Peyer's patch (tissue), 4 donors: ENCODE results near the gene REEP2. TPM values are rescaled to one million over a fixed set of nuclear protein-coding genes. Genes with fewer than 3 reads are reported as not detected.
A peak's percentile ranks its signal among the peaks of the same experiment; 100 is the strongest.

Source experiments
- DNase-seq, 3 donors: peaks; one replicate each; pipeline ENCODE4 v3.0.0-alpha.2; 2017 to 2019
- H3K27ac ChIP-seq, 4 donors: fragments of 200-600 bp; sonication (generic); one replicate each; pipeline ENCODE4 v1.5.1; 2016 to 2019
- H3K27me3 ChIP-seq, 2 donors: fragments of 200-600 bp; sonication (generic); one replicate each; pipeline ENCODE4 v1.5.1; 2019
- H3K36me3 ChIP-seq, 3 donors: fragments of 200-600 bp; sonication (generic); one replicate each; pipeline ENCODE4 v1.5.1; 2016 to 2019
- H3K4me1 ChIP-seq, 4 donors: fragments of 200-600 bp; sonication (generic); one replicate each; pipeline ENCODE4 v1.5.1; 2016 to 2019
- H3K4me3 ChIP-seq, 4 donors: fragments of 200-600 bp; sonication (generic); 1 replicate in 3 of 4; 2 replicates in 1 of 4; pipeline ENCODE4 v1.5.1; 2016 to 2019; ENCODE audit warnings: mild to moderate bottlenecking in 1 of 4
- H3K9me3 ChIP-seq, 4 donors: fragments of 200-600 bp; sonication (generic); one replicate each; pipeline ENCODE4 v1.5.1; 2016 to 2019; ENCODE audit warnings: mild to moderate bottlenecking in 1 of 4
- CTCF ChIP-seq, 6 experiments: fragments of 450-650 bp in 4 of 6; fragments of 200-600 bp in 2 of 6; sonication (generic) in 1 of 6; IDR thresholded peaks; one replicate each; pipeline ENCODE4 v1.5.1; 2017 to 2019; ENCODE audit warnings: antibody characterized with exemption in 6 of 6, mild to moderate bottlenecking in 3 of 6, moderate library complexity in 1 of 6
- POLR2A ChIP-seq, 2 donors: fragments of 450-650 bp; IDR thresholded peaks; one replicate each; pipeline ENCODE4 v1.5.1; 2017; ENCODE audit warnings: antibody characterized with exemption in 2 of 2, mild to moderate bottlenecking in 2 of 2, moderate library complexity in 2 of 2
- total RNA-seq, 4 donors: library from RNA; depleted of rRNA; stranded (reverse); fragments of >200 nt; gene quantifications; one replicate each; pipeline ENCODE4 v1.1.0, GENCODE V29; 2016

Gene REEP2
- total RNA-seq, 4 donors from 2014 or later: 1.7 to 10.7 (median 2.1) TPM

GRCh38 chr5:138439477-138440158 is 761 bp downstream of the REEP2 start:
- Histone ChIP-seq H3K4me3 (peak overlapping the region; percentile 31 to 57 (median 48)), H3K27me3 (no peaks in the 10 kb centered on the region), H3K4me1 (peaks cover 0 to 7% (median 2%) of the 10 kb centered on the region in 4 donors), H3K27ac (no peak overlapping the region), H3K9me3 (no peaks in the 10 kb centered on the region), H3K36me3 (peaks cover 0 to 20% (median 0%) of the 10 kb centered on the region in 3 donors)
- no peak for TF ChIP-seq CTCF (IDR thresholded peaks at IDR 0.05)
- no peak for TF ChIP-seq POLR2A (IDR thresholded peaks at IDR 0.05)
- no peak for DNase-seq

GRCh38 chr5:138440159-138441073 is 1.6 kb downstream of the REEP2 start:
- DNase-seq: no peak
- Histone ChIP-seq H3K4me1 (peaks cover 0 to 7% (median 2%) of the 10 kb centered on the region in 4 donors), H3K27ac (no peak overlapping the region)

GRCh38 chr5:138441221-138441620 is 2.4 kb downstream of the REEP2 start:
- Histone ChIP-seq H3K27ac (no peak overlapping the region), H3K4me1 (peaks cover 0 to 7% (median 2%) of the 10 kb centered on the region in 4 donors), H3K9me3 (no peaks in the 10 kb centered on the region), H3K4me3 (no peak overlapping the region), H3K27me3 (no peaks in the 10 kb centered on the region), H3K36me3 (peaks cover 0 to 4% (median 0%) of the 10 kb centered on the region in 3 donors)
- TF ChIP-seq CTCF (IDR thresholded peaks at IDR 0.05) (no peak), POLR2A (IDR thresholded peaks at IDR 0.05) (no peak)
- no peak for DNase-seq

More at GRCh38 chr5:138440159-138441073, 1.6 kb downstream of the REEP2 start:
- Histone ChIP-seq H3K4me3 (no peak overlapping the region), H3K9me3 (no peaks in the 10 kb centered on the region), H3K36me3 (peaks cover 0 to 12% (median 0%) of the 10 kb centered on the region in 3 donors), H3K27me3 (no peaks in the 10 kb centered on the region)
- TF ChIP-seq POLR2A (IDR thresholded peaks at IDR 0.05) (no peak), CTCF (IDR thresholded peaks at IDR 0.05) (no peak)

GRCh38 chr5:138444078-138444773 is 5.4 kb downstream of the REEP2 start:
- no peak for DNase-seq
- Histone ChIP-seq H3K4me3 (no peak overlapping the region), H3K4me1 (peaks cover 0 to 5% (median 0%) of the 10 kb centered on the region in 4 donors), H3K27me3 (no peaks in the 10 kb centered on the region), H3K27ac (no peak overlapping the region), H3K9me3 (no peaks in the 10 kb centered on the region), H3K36me3 (no peaks in the 10 kb centered on the region)
- TF ChIP-seq CTCF (IDR thresholded peaks at IDR 0.05): no peak
- TF ChIP-seq POLR2A (IDR thresholded peaks at IDR 0.05): no peak

GRCh38 chr5:138444774-138445546 is 6.1 kb downstream of the REEP2 start:
- peak overlapping the region in 1 of 4 donors; percentile 17 for H3K27ac ChIP-seq
- H3K36me3 ChIP-seq: no peaks in the 10 kb centered on the region
- peaks cover 0 to 4% (median 0%) of the 10 kb centered on the region in 4 donors for H3K4me1 ChIP-seq
- TF ChIP-seq POLR2A (IDR thresholded peaks at IDR 0.05) (peak; percentile 12 to 51), CTCF (IDR thresholded peaks at IDR 0.05) (no peak)
- no peaks in the 10 kb centered on the region for H3K9me3 ChIP-seq
- no peak overlapping the region for H3K4me3 ChIP-seq
- H3K27me3 ChIP-seq: no peaks in the 10 kb centered on the region
- DNase-seq: peak in 2 of 3 donors; percentile 61 to 73
